ENCODE data around the gene KLK3.

The KLK3 gene

GRCh38 chr19:50898018-50898417 lies 43.3 kb downstream of the KLK3 start:
- no peak for DNase-seq (ENCODE audit: low spot score)
- CTCF ChIA-PET = interaction anchor here (0.7 kb wide), 1 partner anchor 267 kb away, joined by 3 read pairs; no protein-coding TSS in a partner anchor
- no peak overlapping the region for H3K27ac ChIP-seq
- no peak for TF ChIP-seq CTCF (conservative IDR thresholded peaks at IDR 0.05; ENCODE audit: low read depth)
- POLR2A ChIA-PET (ENCODE audit: low non-redundant PET) = no interaction called here

- DNase-seq (ENCODE audit: low spot score) = no peak
- ChIA-PET CTCF (no interaction called here), POLR2A (ENCODE audit: low non-redundant PET) (no interaction called here)
- H3K27ac ChIP-seq = no peak overlapping the region
- no peak for TF ChIP-seq CTCF (conservative IDR thresholded peaks at IDR 0.05; ENCODE audit: low read depth)
Measured at GRCh38 chr19:50899569-50899968, 44.9 kb downstream of the KLK3 start.

GRCh38 chr19:50902640-50903039 lies 47.9 kb downstream of the KLK3 start:
- no peak for TF ChIP-seq CTCF (conservative IDR thresholded peaks at IDR 0.05; ENCODE audit: low read depth)
- POLR2A ChIA-PET (ENCODE audit: low non-redundant PET) = no interaction called here
- CTCF ChIA-PET = no interaction called here
- H3K27ac ChIP-seq = no peak overlapping the region
- DNase-seq (ENCODE audit: low spot score) = no peak

GRCh38 chr19:50906217-50906616 lies 51.5 kb downstream of the KLK3 start:
- ChIA-PET POLR2A (ENCODE audit: low non-redundant PET) (no interaction called here), CTCF (interaction anchor here (0.6 to 1.6 kb wide), 5 partner anchors 14 to 111 kb away, joined by 3 to 4 read pairs (median 4); no protein-coding TSS in a partner anchor)
- no peak overlapping the region for H3K27ac ChIP-seq
- TF ChIP-seq CTCF (conservative IDR thresholded peaks at IDR 0.05; ENCODE audit: low read depth) = no peak
- DNase-seq (ENCODE audit: low spot score) = no peak

GRCh38 chr19:50908336-50908735 lies 53.6 kb downstream of the KLK3 start:
- ChIA-PET POLR2A (ENCODE audit: low non-redundant PET) (no interaction called here), CTCF (no interaction called here)
- no peak overlapping the region for H3K27ac ChIP-seq
- no peak for DNase-seq (ENCODE audit: low spot score)
- no peak for TF ChIP-seq CTCF (conservative IDR thresholded peaks at IDR 0.05; ENCODE audit: low read depth)

- DNase-seq (ENCODE audit: low spot score) = peak; percentile 70
- ChIA-PET CTCF (no interaction called here), POLR2A (ENCODE audit: low non-redundant PET) (no interaction called here)
- TF ChIP-seq CTCF (conservative IDR thresholded peaks at IDR 0.05; ENCODE audit: low read depth) = no peak
- H3K27ac ChIP-seq = no peak overlapping the region
Measured at GRCh38 chr19:50909240-50910070, 54.7 kb downstream of the KLK3 start.

All from RWPE1 (cell line).